Liver (tissue), 9 donors: Measurements from ENCODE around the gene INPP5A. TPM values are rescaled to one million over a fixed set of nuclear protein-coding genes. Genes with fewer than 3 reads are reported as not detected.

Experiments used
- DNase-seq: peaks from one replicate; pipeline ENCODE4 v3.0.0-alpha.2; 2017; ENCODE audit warnings: low spot score
- H3K27ac ChIP-seq, 2 donors: one replicate each; pipeline ENCODE4 v1.7.0; 2013; ENCODE audit warnings: inconsistent platforms in 2 of 2, low read length in 2 of 2, control low read depth in 1 of 2, low read depth in 1 of 2, mild to moderate bottlenecking in 1 of 2
- H3K27me3 ChIP-seq, 4 donors: one replicate each; pipeline versions ENCODE4 v1.6.1 to v1.7.0; 2013; ENCODE audit warnings: low read length in 3 of 4, inconsistent platforms in 1 of 4, mild to moderate bottlenecking in 1 of 4, moderate library complexity in 1 of 4; ENCODE audit not compliant: control insufficient read depth in 4 of 4, insufficient read depth in 4 of 4
- H3K36me3 ChIP-seq, 4 donors: one replicate each; pipeline versions ENCODE4 v1.6.1 to v1.7.0; 2013; ENCODE audit warnings: low read length in 3 of 4, mild to moderate bottlenecking in 3 of 4, low read depth in 1 of 4, moderate library complexity in 1 of 4; ENCODE audit not compliant: control insufficient read depth in 4 of 4, insufficient read depth in 3 of 4
- H3K4me1 ChIP-seq, 4 donors: one replicate each; pipeline versions ENCODE4 v1.6.1 to v1.7.0; 2013; ENCODE audit warnings: low read length in 3 of 4, mild to moderate bottlenecking in 3 of 4, moderate library complexity in 1 of 4; ENCODE audit not compliant: control insufficient read depth in 4 of 4, insufficient read depth in 4 of 4
- H3K4me3 ChIP-seq, 3 donors: one replicate each; pipeline versions ENCODE4 v1.6.1 to v1.7.0; 2013; ENCODE audit warnings: low read length in 3 of 3, control low read depth in 1 of 3, low read depth in 1 of 3, mild to moderate bottlenecking in 1 of 3
- H3K9ac ChIP-seq, 2 donors: one replicate each; pipeline ENCODE4 v1.7.0; 2013; ENCODE audit warnings: low read length in 2 of 2, mild to moderate bottlenecking in 2 of 2, moderate library complexity in 2 of 2, control low read depth in 1 of 2, low read depth in 1 of 2
- H3K9me3 ChIP-seq, 4 donors: one replicate each; pipeline versions ENCODE4 v1.6.1 to v1.7.0; 2013; ENCODE audit warnings: low read length in 3 of 4; ENCODE audit not compliant: control insufficient read depth in 4 of 4
- CTCF ChIP-seq: fragments of 150-350 bp; IDR thresholded peaks from 2 replicates; pipeline ENCODE4 v1.5.1; 2017; ENCODE audit warnings: improper control_type of control experiment, low read depth, low read length; ENCODE audit not compliant: missing input control
- EGR1 ChIP-seq, 2 donors: IDR thresholded peaks; 2 replicates each; pipeline ENCODE4 v1.6.1; 2016 to 2018; ENCODE audit warnings: antibody characterized with exemption in 2 of 2, low read depth in 2 of 2
- FOXA1 ChIP-seq: IDR thresholded peaks from 2 replicates; pipeline ENCODE4 v1.6.1; 2016; ENCODE audit warnings: antibody characterized with exemption
- FOXA2 ChIP-seq: IDR thresholded peaks from 2 replicates; pipeline ENCODE4 v1.6.1; 2016; ENCODE audit warnings: antibody characterized with exemption
- GABPA ChIP-seq, 2 donors: IDR thresholded peaks in 1 of 2; conservative IDR thresholded peaks in 1 of 2; 2 replicates each; pipeline ENCODE4 v1.6.1; 2016; ENCODE audit warnings: antibody characterized with exemption in 2 of 2, mild to moderate bottlenecking in 1 of 2, moderate library complexity in 1 of 2
- HNF4A ChIP-seq, 2 donors: conservative IDR thresholded peaks; 2 replicates each; pipeline ENCODE4 v1.6.1; 2016; ENCODE audit warnings: antibody characterized with exemption in 2 of 2, mild to moderate bottlenecking in 2 of 2
- JUND ChIP-seq, 2 donors: IDR thresholded peaks; 2 replicates each; pipeline ENCODE4 v1.6.1; 2016; ENCODE audit warnings: antibody characterized with exemption in 2 of 2
- NR2F2 ChIP-seq: IDR thresholded peaks from 2 replicates; pipeline ENCODE4 v1.6.1; 2016; ENCODE audit warnings: antibody characterized with exemption
- RAD21 ChIP-seq, 2 donors: IDR thresholded peaks; 2 replicates each; pipeline ENCODE4 v1.6.1; 2016; ENCODE audit warnings: antibody characterized with exemption in 2 of 2, mild to moderate bottlenecking in 2 of 2
- RXRA ChIP-seq, 2 donors: IDR thresholded peaks; 2 replicates each; pipeline ENCODE4 v1.6.1; 2017 to 2018; ENCODE audit warnings: antibody characterized with exemption in 2 of 2, mild to moderate bottlenecking in 1 of 2
- SP1 ChIP-seq: IDR thresholded peaks from 2 replicates; pipeline ENCODE4 v1.6.1; 2018; ENCODE audit warnings: antibody characterized with exemption, mild to moderate bottlenecking
- TAF1 ChIP-seq: conservative IDR thresholded peaks from 2 replicates; pipeline ENCODE4 v1.6.1; 2016; ENCODE audit warnings: antibody characterized with exemption, mild to moderate bottlenecking
- ZBTB33 ChIP-seq: IDR thresholded peaks from 2 replicates; pipeline ENCODE4 v1.6.1; 2016; ENCODE audit warnings: antibody characterized with exemption
- WGBS: extraction: QIAGEN DNeasy Blood & Tissue Kit; methylation state at CpG from one replicate; pipeline ENCODE4 v1.1.7; 2013; 5-methylcytosine and 5-hydroxymethylcytosine counted together
- polyA plus RNA-seq, 2 donors: library from polyadenylated mRNA; stranded (reverse) in 1 of 2; unstranded in 1 of 2; fragments of 200-250 nt in 1 of 2; fragments of >200 nt in 1 of 2; fragmentation: Nextera tagmentation in 1 of 2; extraction: Ambion mirVana in 1 of 2; gene quantifications; one replicate each; pipeline versions ENCODE4 v1.2.1 to v1.2.3, GENCODE V29; 2013 to 2015
- total RNA-seq, 2 donors: library from RNA; depleted of rRNA; stranded (reverse); fragments of >200 nt; gene quantifications; one replicate each; pipeline ENCODE4 v1.2.3, GENCODE V29; 2014
- TF ChIP-seq, protein P1 (sequence below): IDR thresholded peaks from 2 replicates; pipeline ENCODE4 v1.6.1; 2016; ENCODE audit warnings: antibody characterized with exemption
- TF ChIP-seq, protein P2 (sequence below): IDR thresholded peaks from 2 replicates; pipeline ENCODE4 v1.6.1; 2016; ENCODE audit warnings: antibody characterized with exemption, mild to moderate bottlenecking
- donor health status: healthy.
- donor health status: healthy.
- donor health status: healthy.
- donor health status: healthy.
- donor health status: healthy.

The INPP5A gene
- total and polyA plus RNA-seq, 4 donors = 4.3 to 26.5 (median 10.9) TPM

DNA sequence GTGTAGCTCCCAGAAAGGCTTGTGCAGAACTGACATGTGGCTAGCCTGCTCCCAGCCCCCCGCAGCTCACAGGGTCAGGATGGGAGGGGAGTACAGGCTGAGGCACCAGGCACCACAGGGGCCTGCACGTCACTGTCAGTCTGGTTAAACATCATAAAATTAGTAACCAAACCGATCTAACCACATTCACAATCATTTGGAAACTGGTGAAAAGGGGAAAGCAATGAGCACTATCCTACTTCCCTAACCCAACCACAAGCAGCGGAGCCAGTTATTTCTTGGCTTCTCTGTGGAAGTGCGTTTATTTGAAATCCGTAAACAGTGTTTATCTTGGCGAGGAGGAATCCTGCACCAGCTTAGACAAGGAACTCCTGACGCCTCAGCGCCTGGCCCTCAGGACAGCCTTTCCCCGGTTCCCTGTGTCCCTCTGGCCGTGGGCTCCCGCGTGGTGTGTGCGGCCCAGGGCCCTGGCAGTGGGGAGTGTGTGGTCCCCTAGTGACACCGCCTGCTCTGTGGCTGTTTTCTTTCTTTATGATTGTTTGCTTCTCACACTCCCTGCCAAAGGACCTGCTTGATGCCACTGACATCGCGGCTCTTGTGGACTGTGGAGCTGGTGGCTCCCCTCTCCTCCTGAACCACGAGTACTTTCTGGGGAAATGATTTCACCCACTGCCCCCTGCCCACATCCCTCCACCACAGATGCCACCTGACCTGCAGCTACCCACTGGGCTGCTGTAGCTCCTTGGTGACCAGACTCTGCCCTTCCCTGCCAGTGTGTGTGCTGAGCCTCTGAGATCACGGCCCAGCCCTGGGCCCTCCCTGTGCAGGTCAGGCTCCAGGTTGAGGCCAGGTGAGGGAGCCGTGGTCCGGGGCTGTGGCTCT, 38.0 kb downstream of the INPP5A start (continued):
- peak; percentile 52 to 61 for TF ChIP-seq RAD21 (IDR thresholded peaks at IDR 0.05)
- TF ChIP-seq NR2F2 = no peak

DNA sequence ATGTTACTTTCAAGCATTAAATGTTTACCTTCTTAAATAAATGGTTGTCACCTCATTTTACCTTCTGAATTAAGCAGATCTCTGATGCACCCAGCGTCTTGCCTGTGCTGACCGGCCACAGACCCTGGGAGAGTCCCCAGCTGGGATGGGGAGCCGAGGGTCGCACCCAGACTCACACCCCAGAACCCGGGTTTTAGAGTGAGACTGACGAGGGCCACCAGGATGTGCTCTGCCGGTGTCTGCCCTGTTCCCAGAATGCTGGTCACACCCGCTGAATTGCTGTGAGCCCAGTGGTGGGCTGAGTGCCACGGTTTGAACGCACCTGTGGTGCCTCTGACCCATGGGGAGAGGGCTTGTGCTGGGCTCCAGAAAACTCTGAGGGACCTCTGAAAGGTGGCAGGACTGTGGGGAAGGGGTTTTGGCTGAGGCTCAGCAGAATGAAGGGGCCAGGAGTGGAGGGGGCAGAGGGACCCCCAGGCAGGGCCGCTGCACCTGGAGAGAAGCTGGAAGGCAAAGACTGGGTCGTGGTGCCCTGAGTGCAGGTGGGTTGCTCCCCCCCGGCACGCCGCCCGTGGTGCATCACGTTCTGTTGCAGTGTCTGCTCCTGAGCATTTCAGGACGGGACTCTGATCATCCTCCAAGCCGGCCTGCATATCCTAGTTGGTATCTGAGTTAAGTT, 39.2 kb downstream of the INPP5A start:
- WGBS = 84% methylated on average over 19 of the region's 19 CpGs
- peaks cover 14 to 66% (median 48%) of the 10 kb centered on the region in 4 donors for H3K4me1 ChIP-seq
- H3K9ac ChIP-seq = no peak overlapping the region
- no peaks in the 10 kb centered on the region for H3K9me3 ChIP-seq
- H3K27ac ChIP-seq = no peak overlapping the region
- no peak overlapping the region for H3K4me3 ChIP-seq
- H3K27me3 ChIP-seq = no peaks in the 10 kb centered on the region
- DNase-seq = no peak
- no peaks in the 10 kb centered on the region for H3K36me3 ChIP-seq
- no peak for TF ChIP-seq FOXA1
- TF ChIP-seq RXRA (IDR thresholded peaks at IDR 0.05) = no peak
- no peak for TF ChIP-seq FOXA2
- TF ChIP-seq, protein P1, sequence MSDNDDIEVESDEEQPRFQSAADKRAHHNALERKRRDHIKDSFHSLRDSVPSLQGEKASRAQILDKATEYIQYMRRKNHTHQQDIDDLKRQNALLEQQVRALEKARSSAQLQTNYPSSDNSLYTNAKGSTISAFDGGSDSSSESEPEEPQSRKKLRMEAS = no peak
- TF ChIP-seq, protein P2, sequence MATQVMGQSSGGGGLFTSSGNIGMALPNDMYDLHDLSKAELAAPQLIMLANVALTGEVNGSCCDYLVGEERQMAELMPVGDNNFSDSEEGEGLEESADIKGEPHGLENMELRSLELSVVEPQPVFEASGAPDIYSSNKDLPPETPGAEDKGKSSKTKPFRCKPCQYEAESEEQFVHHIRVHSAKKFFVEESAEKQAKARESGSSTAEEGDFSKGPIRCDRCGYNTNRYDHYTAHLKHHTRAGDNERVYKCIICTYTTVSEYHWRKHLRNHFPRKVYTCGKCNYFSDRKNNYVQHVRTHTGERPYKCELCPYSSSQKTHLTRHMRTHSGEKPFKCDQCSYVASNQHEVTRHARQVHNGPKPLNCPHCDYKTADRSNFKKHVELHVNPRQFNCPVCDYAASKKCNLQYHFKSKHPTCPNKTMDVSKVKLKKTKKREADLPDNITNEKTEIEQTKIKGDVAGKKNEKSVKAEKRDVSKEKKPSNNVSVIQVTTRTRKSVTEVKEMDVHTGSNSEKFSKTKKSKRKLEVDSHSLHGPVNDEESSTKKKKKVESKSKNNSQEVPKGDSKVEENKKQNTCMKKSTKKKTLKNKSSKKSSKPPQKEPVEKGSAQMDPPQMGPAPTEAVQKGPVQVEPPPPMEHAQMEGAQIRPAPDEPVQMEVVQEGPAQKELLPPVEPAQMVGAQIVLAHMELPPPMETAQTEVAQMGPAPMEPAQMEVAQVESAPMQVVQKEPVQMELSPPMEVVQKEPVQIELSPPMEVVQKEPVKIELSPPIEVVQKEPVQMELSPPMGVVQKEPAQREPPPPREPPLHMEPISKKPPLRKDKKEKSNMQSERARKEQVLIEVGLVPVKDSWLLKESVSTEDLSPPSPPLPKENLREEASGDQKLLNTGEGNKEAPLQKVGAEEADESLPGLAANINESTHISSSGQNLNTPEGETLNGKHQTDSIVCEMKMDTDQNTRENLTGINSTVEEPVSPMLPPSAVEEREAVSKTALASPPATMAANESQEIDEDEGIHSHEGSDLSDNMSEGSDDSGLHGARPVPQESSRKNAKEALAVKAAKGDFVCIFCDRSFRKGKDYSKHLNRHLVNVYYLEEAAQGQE = no peak
- TF ChIP-seq JUND (IDR thresholded peaks at IDR 0.05) = no peak
- no peak for TF ChIP-seq RAD21 (IDR thresholded peaks at IDR 0.05)
- no peak for TF ChIP-seq SP1
- no peak for TF ChIP-seq CTCF
- TF ChIP-seq GABPA (IDR thresholded peaks at IDR 0.05 in 1 of 2, conservative IDR thresholded peaks at IDR 0.05 in 1 of 2) = no peak
- TF ChIP-seq NR2F2 = no peak

- Histone ChIP-seq H3K36me3 (no peaks in the 10 kb centered on the region), H3K9ac (no peak overlapping the region), H3K9me3 (no peaks in the 10 kb centered on the region), H3K4me3 (no peak overlapping the region), H3K27ac (peak overlapping the region; percentile 39 to 47), H3K27me3 (no peaks in the 10 kb centered on the region), H3K4me1 (peaks cover 12 to 64% (median 46%) of the 10 kb centered on the region in 4 donors)
- no peak for DNase-seq
- TF ChIP-seq CTCF = peak; percentile 58
- peak; percentile 85 to 87 for TF ChIP-seq RAD21 (IDR thresholded peaks at IDR 0.05)
- peak; percentile 43 for TF ChIP-seq SP1
- no peak for TF ChIP-seq ZBTB33
- no peak for TF ChIP-seq NR2F2
- TF ChIP-seq EGR1 (IDR thresholded peaks at IDR 0.05; ENCODE audit: low read depth in 2 of 2) = no peak
- no peak for TF ChIP-seq HNF4A (conservative IDR thresholded peaks at IDR 0.05)
- TF ChIP-seq, protein P1 = no peak
- peak; percentile 39 to 76 for TF ChIP-seq RXRA (IDR thresholded peaks at IDR 0.05)
- TF ChIP-seq FOXA2 = no peak
- no peak for TF ChIP-seq TAF1
- 54% methylated on average over 16 of the region's 16 CpGs for WGBS
These were observed 39.9 kb downstream of the INPP5A start for GRCh38 chr10:132577350-132578003.
